Fibroblast of mammary gland (primary cell): ENCODE results near the gene CDK9.

ENCODE experiments used
- DNase-seq: peaks from one replicate; pipeline ENCODE4 v3.0.0-alpha.2; 2010; ENCODE audit warnings: low read depth
- H3K4me3 ChIP-seq: 2 replicates; pipeline ENCODE4 v1.5.1; 2011; ENCODE audit warnings: low read depth, mild to moderate bottlenecking, low read length, moderate library complexity; ENCODE audit not compliant: control insufficient read depth
- CTCF ChIP-seq: conservative IDR thresholded peaks from 2 replicates; pipeline ENCODE4 v1.5.1; 2011; ENCODE audit warnings: low read depth, low read length, inconsistent platforms; ENCODE audit not compliant: control insufficient read depth, insufficient read depth

The CDK9 gene

GRCh38 chr9:127810378-127811187 lies 24.7 kb downstream of the CDK9 start:
- H3K4me3 ChIP-seq, result no peak overlapping the region
- DNase-seq, result no peak
- no peak for TF ChIP-seq CTCF

DNA sequence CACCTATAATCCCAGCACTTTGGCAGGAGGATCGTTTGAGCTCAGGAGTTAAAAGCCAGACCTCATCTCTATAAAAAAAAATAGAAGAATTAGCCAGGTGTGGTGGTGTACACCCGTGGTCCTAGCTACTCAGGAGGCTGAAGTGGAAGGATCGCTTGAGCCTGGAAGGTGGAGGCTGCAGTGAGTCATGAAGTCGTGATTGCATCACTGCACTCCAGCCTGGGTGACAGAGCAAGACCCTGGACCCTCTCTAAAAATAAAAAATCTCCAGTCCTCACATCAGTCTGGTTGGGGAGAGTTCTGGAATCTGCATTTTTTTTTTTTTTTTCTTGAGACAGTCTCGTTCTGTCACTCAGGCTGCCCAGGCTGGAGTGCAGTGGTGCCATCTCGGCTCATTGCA lies 26.2 kb downstream of the CDK9 start:
- DNase-seq, result no peak
- H3K4me3 ChIP-seq, result no peak overlapping the region
- TF ChIP-seq CTCF, result no peak

GRCh38 chr9:127812936-127813675 lies 27.3 kb downstream of the CDK9 start:
- H3K4me3 ChIP-seq, result no peak overlapping the region
- no peak for TF ChIP-seq CTCF
- no peak for DNase-seq

- no peak overlapping the region for H3K4me3 ChIP-seq
- DNase-seq, result no peak
- no peak for TF ChIP-seq CTCF
Measured at GRCh38 chr9:127813686-127814226, 27.9 kb downstream of the CDK9 start.

DNA sequence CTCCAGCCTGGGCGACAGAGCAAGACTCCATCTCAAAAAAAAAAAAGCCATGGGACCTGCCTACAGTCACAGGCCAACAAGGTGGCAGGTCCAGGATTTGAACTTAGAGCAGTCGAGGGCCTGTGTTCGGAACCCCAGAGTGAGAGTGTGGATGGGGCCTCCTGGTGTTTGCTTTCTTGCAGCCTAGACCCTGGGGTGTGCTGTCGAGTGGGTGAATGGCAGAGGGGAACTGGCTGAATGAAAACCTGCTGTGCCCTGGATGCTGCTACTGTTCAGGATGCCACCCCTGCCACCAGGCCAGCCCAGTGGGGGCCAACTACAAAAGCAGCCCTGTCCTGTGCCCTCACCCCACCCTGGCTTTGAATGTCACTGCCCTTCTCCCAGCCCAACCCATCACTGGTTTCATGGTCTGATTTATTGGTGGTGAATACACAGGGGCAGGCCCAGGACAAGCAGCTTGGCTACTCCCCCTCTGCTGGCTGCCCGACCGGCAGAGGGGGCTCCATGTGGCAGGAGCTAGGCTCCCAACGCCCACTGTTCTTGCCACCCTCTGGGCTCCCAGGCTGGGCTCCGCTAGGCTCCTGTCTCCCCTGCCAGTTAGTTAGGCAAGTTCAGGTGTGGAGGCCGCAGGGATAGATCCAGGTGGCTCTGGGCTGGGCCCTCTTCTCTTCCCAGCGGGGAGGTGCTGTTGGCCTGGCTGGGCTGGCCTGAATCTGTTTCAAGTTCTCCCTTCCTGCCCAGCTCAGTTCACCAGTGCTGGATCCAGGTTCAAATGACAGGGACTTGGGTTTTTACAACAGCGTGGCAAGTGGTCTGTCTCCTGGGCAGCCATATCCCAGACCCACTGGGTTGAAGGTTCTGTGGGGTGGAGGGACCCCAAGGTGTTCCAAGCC lies 29.0 kb downstream of the CDK9 start:
- DNase-seq, result no peak
- H3K4me3 ChIP-seq, result no peak overlapping the region
- TF ChIP-seq CTCF, result no peak

DNA sequence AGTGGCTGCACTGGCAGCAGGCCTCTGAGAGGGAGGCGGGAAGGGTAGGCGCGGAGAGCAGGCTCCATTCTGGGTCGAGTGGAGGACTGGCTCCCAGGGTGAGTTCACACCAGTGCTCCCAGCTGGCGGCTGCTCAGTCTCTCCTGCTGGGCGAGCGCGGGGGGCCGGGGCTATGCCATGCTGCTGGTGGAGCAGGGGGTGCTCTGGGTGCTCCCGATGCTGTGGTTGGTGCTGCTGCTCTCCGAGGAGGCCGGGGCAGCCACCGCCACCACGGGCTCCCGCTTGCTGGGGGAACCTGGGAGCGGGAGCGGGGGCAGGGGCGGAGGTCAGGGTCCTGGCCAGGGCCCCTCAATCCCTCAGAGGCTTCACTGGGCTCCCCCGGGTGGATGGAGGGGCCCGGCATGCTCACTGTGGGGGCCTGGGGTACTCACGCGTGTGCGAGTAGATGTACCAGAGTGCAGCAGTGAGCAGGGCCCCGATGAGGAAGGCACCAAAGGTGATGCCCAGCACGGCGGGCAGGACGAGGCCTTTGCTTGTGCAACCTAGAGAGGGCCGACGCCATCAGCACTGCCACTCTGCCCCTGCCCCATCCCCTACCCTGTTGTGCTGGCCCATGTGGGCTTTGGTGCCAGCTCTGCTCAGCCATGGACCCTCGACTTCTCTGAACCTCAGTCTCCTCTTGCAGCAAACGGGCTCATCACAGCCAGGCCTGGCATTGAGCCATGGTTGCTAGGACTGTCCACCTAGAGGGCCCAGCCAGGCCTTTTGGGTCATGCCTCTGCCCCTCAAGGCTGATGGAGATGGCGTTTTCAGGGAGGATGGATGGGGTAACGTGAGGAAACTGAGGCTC lies 29.9 kb downstream of the CDK9 start:
- DNase-seq, result no peak
- TF ChIP-seq CTCF, result no peak
- H3K4me3 ChIP-seq, result no peak overlapping the region
